SK-N-SH (cell line): ENCODE measurements around the gene DARS2. TPM values are rescaled to one million over a fixed set of nuclear protein-coding genes. Genes with fewer than 3 reads are reported as not detected.

Source experiments
- CTCF ChIA-PET: fragments of 300-600, 350-600 bp; formaldehyde crosslinking; extraction: SDS; loops from one replicate; lab custom pipeline; 2021; lab: Yijun Ruan, JAX
- POLR2A ChIA-PET: fragments of 350-600 bp; sonication (Branson Sonifier 250); formaldehyde crosslinking; extraction: SDS; loops from one replicate; lab custom pipeline; 2020; ENCODE audit warnings: antibody characterized with exemption, inconsistent platforms; lab: Yijun Ruan, JAX
- DNase-seq: peaks from one replicate; pipeline ENCODE4 v3.0.0; 2012
- H2AFZ ChIP-seq: fragments of 200-600 bp; sonication (generic); 2 replicates; pipeline ENCODE4 v1.8.1; 2016; ENCODE audit warnings: antibody characterized with exemption, mild to moderate bottlenecking, low read depth
- H3F3A ChIP-seq: fragments of 200-600 bp; sonication (generic); replicated peaks from 2 replicates; pipeline ENCODE3; 2016; ENCODE audit warnings: antibody characterized with exemption, mild to moderate bottlenecking; ENCODE audit not compliant: insufficient read depth
- H3K27ac ChIP-seq, 2 experiments: fragments of 200-500 bp in 1 of 2; fragments of 200-600 bp in 1 of 2; sonication (Bioruptor generic) in 1 of 2; sonication (generic), shearing (Covaris generic) in 1 of 2; 2 replicates each; pipeline versions ENCODE4 v1.5.1 to v1.6.1; 2014 to 2016; ENCODE audit warnings: low read depth in 2 of 2, inconsistent platforms in 1 of 2, low read length in 1 of 2, mild to moderate bottlenecking in 1 of 2, mixed read lengths in 1 of 2
- H3K27me3 ChIP-seq: fragments of 200-600 bp; sonication (generic), shearing (Covaris generic); 2 replicates; pipeline ENCODE4 v1.6.1; 2016; ENCODE audit warnings: mixed run types; ENCODE audit not compliant: insufficient read depth
- H3K36me3 ChIP-seq, 2 experiments: fragments of 200-500 bp in 1 of 2; fragments of 200-600 bp in 1 of 2; sonication (Bioruptor generic) in 1 of 2; sonication (generic) in 1 of 2; replicated peaks in 1 of 2; 2 replicates each; pipeline versions ENCODE3 to v1.5.1; 2014 to 2016; ENCODE audit warnings: low read length in 1 of 2, mild to moderate bottlenecking in 1 of 2; ENCODE audit not compliant: insufficient read depth in 2 of 2, control insufficient read depth in 1 of 2
- H3K4me1 ChIP-seq, 2 experiments: fragments of 200-500 bp in 1 of 2; fragments of 200-600 bp in 1 of 2; sonication (Bioruptor generic) in 1 of 2; sonication (generic), shearing (Covaris generic) in 1 of 2; 2 replicates each; pipeline versions ENCODE4 v1.5.1 to v1.6.1; 2014 to 2016; ENCODE audit warnings: low read depth in 1 of 2, low read length in 1 of 2, mixed run types in 1 of 2; ENCODE audit not compliant: insufficient read depth in 2 of 2, control insufficient read depth in 1 of 2
- H3K4me2 ChIP-seq: fragments of 200-600 bp; sonication (generic), shearing (Covaris generic); 2 replicates; pipeline ENCODE4 v1.6.1; 2017; ENCODE audit warnings: mixed run types
- H3K4me3 ChIP-seq, 2 experiments: fragments of 200-500 bp in 1 of 2; fragments of 200-600 bp in 1 of 2; sonication (Bioruptor generic) in 1 of 2; sonication (generic), shearing (Covaris generic) in 1 of 2; 2 replicates each; pipeline versions ENCODE4 v1.5.1 to v1.8.1; 2014 to 2016; ENCODE audit warnings: low read depth in 2 of 2, inconsistent platforms in 1 of 2, low read length in 1 of 2, mild to moderate bottlenecking in 1 of 2, mixed read lengths in 1 of 2, moderate library complexity in 1 of 2
- H3K79me2 ChIP-seq: fragments of 200-600 bp; sonication (generic); 2 replicates; pipeline ENCODE4 v1.8.1; 2017; ENCODE audit warnings: mild to moderate bottlenecking; ENCODE audit not compliant: insufficient read depth
- H3K9ac ChIP-seq: fragments of 200-600 bp; sonication (generic); 2 replicates; pipeline ENCODE4 v1.6.1; 2017; ENCODE audit warnings: mixed run types
- H3K9me2 ChIP-seq: fragments of 200-600 bp; sonication (generic); 2 replicates; pipeline ENCODE4 v1.6.1; 2017; ENCODE audit warnings: mixed run types
- H3K9me3 ChIP-seq: fragments of 200-600 bp; sonication (generic); 2 replicates; pipeline ENCODE4 v1.6.1; 2017; ENCODE audit warnings: mixed run types, mild to moderate bottlenecking, moderate library complexity
- H4K20me1 ChIP-seq: fragments of 200-600 bp; sonication (generic); 2 replicates; pipeline ENCODE4 v1.6.1; 2017; ENCODE audit warnings: mild to moderate bottlenecking, mixed run types; ENCODE audit not compliant: insufficient read depth
- JUND ChIP-seq: IDR thresholded peaks from 2 replicates; pipeline ENCODE4 v1.4.0; 2012
- NRF1 ChIP-seq: IDR thresholded peaks from 2 replicates; pipeline ENCODE4 v1.6.1; 2012; ENCODE audit warnings: low read depth, mild to moderate bottlenecking, low read length
- POLR2AphosphoS5 ChIP-seq: IDR thresholded peaks from 2 replicates; pipeline ENCODE4 v1.6.1; 2012; ENCODE audit warnings: low read depth, low read length
- RFX5 ChIP-seq: IDR thresholded peaks from 2 replicates; pipeline ENCODE4 v1.6.1; 2012; ENCODE audit warnings: mild to moderate bottlenecking, improper control_type of control experiment, low read length
- TAF1 ChIP-seq: IDR thresholded peaks from 2 replicates; pipeline ENCODE4 v1.6.1; 2012; ENCODE audit warnings: low read depth, mild to moderate bottlenecking, low read length, moderate library complexity, borderline replicate concordance
- TCF12 ChIP-seq: IDR thresholded peaks from 2 replicates; pipeline ENCODE4 v1.4.0; 2012
- TEAD4 ChIP-seq: IDR thresholded peaks from 2 replicates; pipeline ENCODE4 v1.4.0; 2012; ENCODE audit warnings: mild to moderate bottlenecking, borderline replicate concordance; ENCODE audit not compliant: insufficient read depth
- USF1 ChIP-seq: IDR thresholded peaks from 2 replicates; pipeline ENCODE4 v1.4.0; 2012; ENCODE audit warnings: low read depth, borderline replicate concordance
- WGBS: methylation state at CpG from one replicate; pipeline ENCODE4 v1.1.6; 2017; ENCODE audit warnings: low lambda C conversion rate; 5-methylcytosine and 5-hydroxymethylcytosine counted together
- polyA plus RNA-seq, 3 experiments: library from polyadenylated mRNA; depleted of rRNA; stranded (reverse); fragments of >200 nt; gene quantifications; 2 replicates each; pipeline ENCODE4 v1.2.3, GENCODE V29; 2012
- TF ChIP-seq, protein P1 (sequence below): fragments of 150-350 bp; IDR thresholded peaks from 2 replicates; pipeline ENCODE4 v1.6.1; 2017; ENCODE audit warnings: antibody characterized with exemption, low read length, low read depth, borderline replicate concordance
- TF ChIP-seq, protein P2 (sequence below): IDR thresholded peaks from 2 replicates; pipeline ENCODE4 v1.4.0; 2012; ENCODE audit warnings: low read depth, borderline replicate concordance

The DARS2 gene
- polyA plus RNA-seq, 1 of the 3 experiments (the other 2 are of a cell fraction): 17.1 TPM

DNA sequence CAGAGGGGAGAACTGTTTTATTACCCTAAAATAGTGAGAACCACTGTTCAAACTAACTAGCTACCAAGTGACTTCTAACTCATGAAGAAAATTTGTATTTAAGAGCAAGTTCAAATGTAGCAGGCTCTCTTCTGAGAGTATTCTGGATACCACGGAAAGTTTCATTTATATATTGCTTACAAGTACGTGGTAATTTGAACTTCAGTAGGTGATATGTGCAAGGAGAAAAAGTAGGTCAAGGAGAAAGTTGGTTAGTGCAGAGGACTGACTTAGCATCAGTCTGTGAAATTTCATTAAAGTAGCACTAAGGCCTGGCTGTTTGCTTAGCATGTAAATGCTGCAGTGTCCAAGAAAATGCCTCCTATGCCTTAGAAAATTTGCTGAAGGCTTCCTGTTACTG is 76.0 kb downstream of the DARS2 start:
- H3K9me3 ChIP-seq: no peaks in the 10 kb centered on the region
- DNase-seq: no peak
- H3F3A ChIP-seq: no peaks in the 10 kb centered on the region
- H2AFZ ChIP-seq: no peak overlapping the region
- H4K20me1 ChIP-seq: no peaks in the 10 kb centered on the region
- CTCF ChIA-PET: no interaction called here
- no peaks in the 10 kb centered on the region for H3K9me2 ChIP-seq
- POLR2A ChIA-PET: no interaction called here
- no peaks in the 10 kb centered on the region for H3K27me3 ChIP-seq
- no peaks in the 10 kb centered on the region for H3K79me2 ChIP-seq
- H3K4me3 ChIP-seq: no peak overlapping the region
- H3K36me3 ChIP-seq: peaks cover 0 to 5% of the 10 kb centered on the region in 2 experiments
- no peak for TF ChIP-seq TAF1
- TF ChIP-seq TCF12: no peak
- no peak for TF ChIP-seq NRF1
- TF ChIP-seq JUND: no peak
- no peak overlapping the region for H3K4me2 ChIP-seq
- no peak overlapping the region for H3K9ac ChIP-seq
- WGBS: 94% methylated on average over 2 of the region's 2 CpGs
- no peaks in the 10 kb centered on the region; a peak in 1 of 4 replicates for H3K4me1 ChIP-seq
- H3K27ac ChIP-seq: no peak overlapping the region

DNA sequence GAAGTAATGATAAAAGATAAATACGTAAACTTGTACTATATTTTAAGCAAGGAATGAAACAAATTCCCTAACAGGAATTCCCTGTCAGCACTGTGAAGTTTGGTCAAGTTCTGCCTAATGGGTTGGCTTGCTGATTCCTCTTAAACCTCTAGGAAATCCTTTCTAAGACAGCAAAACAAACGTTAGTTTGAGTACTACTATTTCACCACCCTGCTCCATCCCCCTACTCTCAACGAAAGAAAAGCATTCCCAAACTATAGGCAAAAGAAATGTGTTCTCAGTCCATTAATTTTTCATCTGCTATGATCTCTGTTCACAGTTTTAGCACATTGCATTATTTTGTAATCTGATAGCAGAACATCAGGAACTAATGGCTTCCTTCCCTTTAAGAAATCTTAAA is 76.5 kb downstream of the DARS2 start:
- H3K36me3 ChIP-seq: no peaks in the 10 kb centered on the region
- TF ChIP-seq, protein P1, sequence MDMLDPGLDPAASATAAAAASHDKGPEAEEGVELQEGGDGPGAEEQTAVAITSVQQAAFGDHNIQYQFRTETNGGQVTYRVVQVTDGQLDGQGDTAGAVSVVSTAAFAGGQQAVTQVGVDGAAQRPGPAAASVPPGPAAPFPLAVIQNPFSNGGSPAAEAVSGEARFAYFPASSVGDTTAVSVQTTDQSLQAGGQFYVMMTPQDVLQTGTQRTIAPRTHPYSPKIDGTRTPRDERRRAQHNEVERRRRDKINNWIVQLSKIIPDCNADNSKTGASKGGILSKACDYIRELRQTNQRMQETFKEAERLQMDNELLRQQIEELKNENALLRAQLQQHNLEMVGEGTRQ: no peak
- TF ChIP-seq TEAD4 (no peak), RFX5 (no peak), USF1 (no peak), POLR2AphosphoS5 (no peak)
- TF ChIP-seq, protein P2, sequence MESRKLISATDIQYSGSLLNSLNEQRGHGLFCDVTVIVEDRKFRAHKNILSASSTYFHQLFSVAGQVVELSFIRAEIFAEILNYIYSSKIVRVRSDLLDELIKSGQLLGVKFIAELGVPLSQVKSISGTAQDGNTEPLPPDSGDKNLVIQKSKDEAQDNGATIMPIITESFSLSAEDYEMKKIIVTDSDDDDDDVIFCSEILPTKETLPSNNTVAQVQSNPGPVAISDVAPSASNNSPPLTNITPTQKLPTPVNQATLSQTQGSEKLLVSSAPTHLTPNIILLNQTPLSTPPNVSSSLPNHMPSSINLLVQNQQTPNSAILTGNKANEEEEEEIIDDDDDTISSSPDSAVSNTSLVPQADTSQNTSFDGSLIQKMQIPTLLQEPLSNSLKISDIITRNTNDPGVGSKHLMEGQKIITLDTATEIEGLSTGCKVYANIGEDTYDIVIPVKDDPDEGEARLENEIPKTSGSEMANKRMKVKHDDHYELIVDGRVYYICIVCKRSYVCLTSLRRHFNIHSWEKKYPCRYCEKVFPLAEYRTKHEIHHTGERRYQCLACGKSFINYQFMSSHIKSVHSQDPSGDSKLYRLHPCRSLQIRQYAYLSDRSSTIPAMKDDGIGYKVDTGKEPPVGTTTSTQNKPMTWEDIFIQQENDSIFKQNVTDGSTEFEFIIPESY: no peak
- H3K9me3 ChIP-seq: no peaks in the 10 kb centered on the region
- H3K4me3 ChIP-seq: no peak overlapping the region
- no peak for DNase-seq
- no peaks in the 10 kb centered on the region for H3K27me3 ChIP-seq
- no peak overlapping the region for H3K9ac ChIP-seq
- WGBS: 78% methylated on average over 3 of the region's 3 CpGs
- H3K4me2 ChIP-seq: no peak overlapping the region
- ChIA-PET POLR2A (no interaction called here), CTCF (no interaction called here)
- H3K9me2 ChIP-seq: no peaks in the 10 kb centered on the region
- no peaks in the 10 kb centered on the region for H3F3A ChIP-seq
- H3K27ac ChIP-seq: no peak overlapping the region
- H3K4me1 ChIP-seq: no peaks in the 10 kb centered on the region
- H2AFZ ChIP-seq: no peak overlapping the region
- no peaks in the 10 kb centered on the region for H3K79me2 ChIP-seq
- H4K20me1 ChIP-seq: no peaks in the 10 kb centered on the region
